ENCODE results near the gene LCN15.

Gene LCN15

DNA sequence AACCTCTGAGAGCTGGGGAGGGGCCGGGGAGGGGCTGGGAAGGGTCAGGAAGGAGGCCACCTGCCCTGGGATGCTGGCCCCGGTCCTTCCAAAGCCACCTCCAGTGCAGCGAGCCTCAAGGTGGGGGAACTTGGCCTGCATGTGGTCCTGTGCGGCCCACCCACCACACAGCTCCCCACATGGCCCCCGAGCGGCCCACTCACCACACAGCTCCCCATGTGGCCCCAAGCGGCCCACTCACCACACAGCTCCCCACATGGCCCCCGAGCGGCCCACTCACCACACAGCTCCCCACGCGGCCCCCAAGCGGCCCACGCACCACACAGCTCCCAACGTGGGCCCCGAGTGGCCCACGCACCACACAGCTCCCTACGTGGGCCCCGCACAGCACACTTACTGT lies 19.5 kb downstream of the LCN15 start:
- Histone ChIP-seq H3K4me3 (ENCODE audit: low read depth, low read length) (no peak overlapping the region), H3K9me3 (ENCODE audit: control insufficient read depth, insufficient read depth, low read length) (no peaks in the 10 kb centered on the region), H3K27ac (ENCODE audit: low read depth, low read length) (no peak overlapping the region), H3K4me1 (ENCODE audit: control insufficient read depth, insufficient read depth, low read length) (no peaks in the 10 kb centered on the region), H3K27me3 (ENCODE audit: control insufficient read depth, insufficient read depth, low read length) (no peaks in the 10 kb centered on the region), H3K9ac (ENCODE audit: low read depth, low read length) (no peak overlapping the region), H3K36me3 (ENCODE audit: control insufficient read depth, insufficient read depth, low read length) (no peaks in the 10 kb centered on the region)

DNA sequence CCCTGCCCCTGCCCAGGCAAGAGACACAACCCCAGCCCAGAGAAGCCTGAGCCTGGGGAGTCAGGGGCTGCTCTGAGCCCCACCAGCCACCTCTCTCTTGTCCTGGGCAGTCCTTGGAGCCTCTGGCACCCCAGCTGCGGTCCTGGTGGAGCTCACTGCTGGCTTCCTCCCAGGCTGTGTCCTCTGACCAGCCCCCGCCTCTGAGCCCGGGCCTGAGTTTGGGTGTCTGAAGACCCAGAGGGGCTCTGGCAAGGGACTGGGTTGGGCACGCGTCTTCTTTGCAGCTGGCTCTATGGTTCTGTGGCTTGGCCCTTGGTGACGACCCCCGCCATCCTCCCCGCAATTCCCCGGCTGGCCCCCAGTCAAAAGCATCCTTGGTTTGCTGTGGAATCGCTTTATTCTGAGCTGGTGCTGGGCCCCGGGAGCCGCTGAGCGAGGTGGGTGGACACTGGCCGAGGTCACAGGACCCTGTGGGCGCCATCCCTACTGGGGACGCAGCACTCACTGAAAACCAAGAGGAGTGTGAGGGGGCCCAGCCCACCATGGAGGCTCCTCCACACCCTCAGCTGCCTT lies 20.6 kb downstream of the LCN15 start:
- no peak overlapping the region for H3K27ac ChIP-seq (ENCODE audit: low read depth, low read length)
- no peaks in the 10 kb centered on the region for H3K27me3 ChIP-seq (ENCODE audit: control insufficient read depth, insufficient read depth, low read length)
- no peaks in the 10 kb centered on the region for H3K4me1 ChIP-seq (ENCODE audit: control insufficient read depth, insufficient read depth, low read length)
- no peaks in the 10 kb centered on the region for H3K9me3 ChIP-seq (ENCODE audit: control insufficient read depth, insufficient read depth, low read length)
- H3K4me3 ChIP-seq (ENCODE audit: low read depth, low read length): no peak overlapping the region
- H3K9ac ChIP-seq (ENCODE audit: low read depth, low read length): no peak overlapping the region
- H3K36me3 ChIP-seq (ENCODE audit: control insufficient read depth, insufficient read depth, low read length): no peaks in the 10 kb centered on the region

DNA sequence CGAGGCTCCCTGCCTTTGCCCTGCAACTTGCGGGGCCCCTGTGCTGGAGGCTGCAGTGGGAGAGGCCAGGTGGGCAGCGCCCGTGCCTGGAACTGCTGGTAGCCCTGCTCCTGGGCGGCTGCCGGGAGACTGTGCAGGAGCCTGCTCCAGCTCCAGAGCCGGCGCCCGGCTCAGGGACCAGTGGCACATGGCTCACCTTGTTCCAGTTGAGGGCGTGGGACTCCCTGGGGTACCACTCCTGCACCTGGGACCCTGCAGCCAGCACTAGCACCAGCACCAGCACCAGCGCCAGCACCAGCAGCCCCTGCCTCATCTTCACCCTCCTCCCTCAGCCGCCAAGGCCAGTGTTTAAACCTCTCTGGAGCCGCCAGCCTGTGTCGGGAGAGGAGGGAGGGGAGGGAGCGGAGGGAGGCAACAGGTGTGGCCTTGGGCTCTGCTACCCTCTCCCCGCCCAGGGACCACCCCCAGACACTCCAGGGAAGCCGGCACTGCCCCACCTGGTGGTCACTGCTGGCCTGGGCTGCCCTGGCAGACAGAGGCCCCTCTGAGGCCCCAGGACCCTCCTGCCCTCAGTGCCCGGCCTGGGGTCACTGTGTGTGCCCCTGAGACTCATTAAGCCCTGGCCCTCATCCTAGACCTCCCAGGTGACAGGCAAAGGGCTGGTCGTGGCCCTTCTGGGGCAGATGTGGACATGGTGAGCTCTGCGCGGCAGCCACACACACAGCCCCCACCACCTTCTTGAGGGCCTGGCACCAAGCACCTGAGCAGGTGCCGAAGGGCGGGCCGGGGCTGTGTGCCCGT lies 21.5 kb downstream of the LCN15 start, which contains the start of gene LCN10:
Gene LCN10, minus strand, starts transcription at position 350 of the 801 bp plus-strand sequence. Its CDS starts 37 bp downstream, at position 313.
- Histone ChIP-seq H3K9ac (ENCODE audit: low read depth, low read length) (no peak within 1 kb of the TSS), H3K4me3 (ENCODE audit: low read depth, low read length) (no peak within 1 kb of the TSS), H3K4me1 (ENCODE audit: control insufficient read depth, insufficient read depth, low read length) (no peaks in the 10 kb centered on the region), H3K27me3 (ENCODE audit: control insufficient read depth, insufficient read depth, low read length) (no peaks in the 10 kb centered on the region), H3K9me3 (ENCODE audit: control insufficient read depth, insufficient read depth, low read length) (no peaks in the 10 kb centered on the region), H3K36me3 (ENCODE audit: control insufficient read depth, insufficient read depth, low read length) (no peaks in the 10 kb centered on the region), H3K27ac (ENCODE audit: low read depth, low read length) (no peak within 1 kb of the TSS)

DNA sequence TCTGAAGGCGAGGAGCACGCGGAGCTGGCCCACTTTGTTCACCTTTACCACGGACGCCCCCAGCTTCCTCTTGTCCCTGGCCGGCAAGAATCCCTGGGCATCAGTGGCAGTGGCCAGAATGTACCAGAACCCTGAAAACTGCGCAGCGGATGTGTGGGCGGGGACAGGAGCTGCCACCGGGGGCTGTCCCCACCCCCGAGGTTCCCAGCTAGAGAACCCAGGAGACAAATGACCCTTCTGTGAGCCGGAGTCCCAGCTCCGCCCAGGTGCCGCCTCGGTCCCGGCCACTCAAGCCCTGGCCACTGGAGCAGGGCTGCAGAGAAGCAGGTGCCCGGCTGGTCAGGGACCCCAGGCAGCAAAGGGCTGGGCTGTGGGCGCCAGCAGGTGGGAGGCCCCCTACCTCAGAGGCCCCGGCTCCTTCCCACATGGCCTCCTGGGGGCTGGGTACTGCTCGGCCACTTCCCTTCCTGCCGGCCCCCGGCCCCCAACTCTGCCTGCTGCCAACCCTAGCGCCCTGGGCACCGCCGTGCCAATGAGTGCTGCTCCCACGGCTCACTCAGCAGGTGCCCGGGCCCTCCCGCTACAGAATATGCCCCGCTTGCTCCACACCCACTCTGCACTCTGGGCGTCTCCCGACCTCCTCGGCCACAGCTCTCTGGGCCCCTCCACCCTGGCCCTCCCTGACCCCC lies 22.3 kb downstream of the LCN15 start:
- Histone ChIP-seq H3K4me3 (ENCODE audit: low read depth, low read length) (no peak overlapping the region), H3K9ac (ENCODE audit: low read depth, low read length) (no peak overlapping the region), H3K27ac (ENCODE audit: low read depth, low read length) (no peak overlapping the region), H3K9me3 (ENCODE audit: control insufficient read depth, insufficient read depth, low read length) (no peaks in the 10 kb centered on the region), H3K36me3 (ENCODE audit: control insufficient read depth, insufficient read depth, low read length) (no peaks in the 10 kb centered on the region), H3K27me3 (ENCODE audit: control insufficient read depth, insufficient read depth, low read length) (no peaks in the 10 kb centered on the region), H3K4me1 (ENCODE audit: control insufficient read depth, insufficient read depth, low read length) (no peaks in the 10 kb centered on the region)

DNA sequence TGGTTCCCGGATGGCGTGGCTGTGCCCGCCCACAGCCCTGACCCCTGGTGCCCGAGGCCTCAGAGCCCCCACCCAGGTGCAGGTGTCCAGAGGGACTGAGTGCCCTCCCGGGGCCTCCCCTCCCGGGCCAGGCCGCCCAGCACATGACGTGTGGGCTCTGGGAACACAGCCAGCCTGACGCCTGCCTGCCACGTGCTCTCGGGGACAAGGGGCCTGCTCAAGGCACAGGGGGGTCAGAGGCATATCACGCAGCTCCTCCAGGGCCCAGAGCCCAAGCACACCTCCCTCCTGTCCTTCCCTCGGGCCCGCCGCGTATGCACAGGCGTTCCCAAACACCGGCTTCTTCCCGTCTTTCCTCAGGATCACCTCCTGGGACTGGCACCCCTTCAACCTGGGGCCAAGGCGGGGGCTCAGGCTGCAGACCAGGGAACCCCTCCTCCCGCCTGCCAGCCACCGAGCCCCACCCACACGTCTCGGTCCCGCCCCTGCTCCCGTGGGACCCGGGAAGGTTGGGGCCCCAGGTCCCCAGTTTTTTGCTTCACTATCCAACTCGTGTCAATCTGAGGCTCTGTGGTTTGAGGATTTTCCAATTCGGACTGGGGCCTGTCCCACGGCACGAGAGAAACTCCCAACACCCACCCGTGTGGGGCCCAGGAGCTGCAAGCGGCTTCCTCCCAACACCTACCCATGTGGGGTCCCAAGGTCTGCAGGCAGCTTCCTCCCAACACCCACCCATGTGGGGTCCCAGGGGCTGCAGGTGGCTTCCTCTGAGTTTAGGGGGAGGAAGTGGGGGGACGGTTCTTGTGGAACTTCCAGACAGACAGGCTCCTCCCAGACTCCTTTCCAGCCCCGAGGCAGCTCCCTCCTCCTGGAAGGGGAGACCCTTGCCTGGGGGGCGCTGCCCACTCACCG lies 23.1 kb downstream of the LCN15 start:
- no peaks in the 10 kb centered on the region for H3K27me3 ChIP-seq (ENCODE audit: control insufficient read depth, insufficient read depth, low read length)
- no peaks in the 10 kb centered on the region for H3K9me3 ChIP-seq (ENCODE audit: control insufficient read depth, insufficient read depth, low read length)
- no peak overlapping the region for H3K27ac ChIP-seq (ENCODE audit: low read depth, low read length)
- no peaks in the 10 kb centered on the region for H3K36me3 ChIP-seq (ENCODE audit: control insufficient read depth, insufficient read depth, low read length)
- H3K9ac ChIP-seq (ENCODE audit: low read depth, low read length): no peak overlapping the region
- H3K4me1 ChIP-seq (ENCODE audit: control insufficient read depth, insufficient read depth, low read length): no peaks in the 10 kb centered on the region
- no peak overlapping the region for H3K4me3 ChIP-seq (ENCODE audit: low read depth, low read length)

DNA sequence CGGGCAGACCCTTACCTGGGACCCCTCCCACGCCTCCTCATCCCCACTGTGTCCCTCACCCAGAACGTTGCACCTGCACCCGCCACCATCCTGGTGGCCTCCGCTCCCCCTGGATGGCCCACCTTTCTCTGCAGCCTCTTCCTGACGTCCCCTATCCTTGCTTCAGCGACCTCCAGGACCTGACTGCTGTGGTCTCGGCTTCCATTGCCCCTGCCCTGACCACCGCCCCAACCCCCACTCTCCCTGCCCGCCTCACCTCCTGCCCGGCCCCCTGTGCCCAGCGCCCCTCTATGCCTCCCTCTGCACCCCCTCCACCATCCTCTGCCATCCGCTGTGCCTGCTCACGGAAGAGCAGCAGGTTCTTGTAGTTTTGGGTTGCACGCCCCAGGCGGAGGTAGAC lies 23.8 kb downstream of the LCN15 start:
- no peaks in the 10 kb centered on the region for H3K27me3 ChIP-seq (ENCODE audit: control insufficient read depth, insufficient read depth, low read length)
- H3K9me3 ChIP-seq (ENCODE audit: control insufficient read depth, insufficient read depth, low read length): no peaks in the 10 kb centered on the region
- no peak overlapping the region for H3K9ac ChIP-seq (ENCODE audit: low read depth, low read length)
- no peak overlapping the region for H3K4me3 ChIP-seq (ENCODE audit: low read depth, low read length)
- no peak overlapping the region for H3K27ac ChIP-seq (ENCODE audit: low read depth, low read length)
- no peaks in the 10 kb centered on the region for H3K36me3 ChIP-seq (ENCODE audit: control insufficient read depth, insufficient read depth, low read length)
- no peaks in the 10 kb centered on the region for H3K4me1 ChIP-seq (ENCODE audit: control insufficient read depth, insufficient read depth, low read length)

DNA sequence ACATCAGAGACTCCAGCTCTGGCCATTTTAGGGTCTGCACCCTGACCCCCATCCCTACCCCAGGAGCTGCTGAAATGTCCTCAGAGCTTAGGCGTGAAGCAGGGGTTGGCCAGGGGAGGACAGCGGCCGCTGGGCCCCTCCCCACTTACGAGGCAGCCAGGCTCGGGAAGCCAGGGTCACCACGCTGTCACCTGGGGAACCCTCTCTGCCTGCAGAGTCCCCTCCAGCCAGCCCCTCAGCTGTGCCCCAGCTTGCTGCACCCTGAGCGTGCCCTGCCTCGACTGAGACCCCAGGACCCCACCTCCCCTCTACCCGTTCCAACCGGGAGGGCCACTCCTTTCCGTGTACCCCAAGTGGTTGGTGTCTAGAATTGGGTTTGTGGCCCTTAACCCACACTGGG lies 24.2 kb downstream of the LCN15 start:
- Histone ChIP-seq H3K9me3 (ENCODE audit: control insufficient read depth, insufficient read depth, low read length) (no peaks in the 10 kb centered on the region), H3K36me3 (ENCODE audit: control insufficient read depth, insufficient read depth, low read length) (no peaks in the 10 kb centered on the region), H3K27me3 (ENCODE audit: control insufficient read depth, insufficient read depth, low read length) (no peaks in the 10 kb centered on the region), H3K9ac (ENCODE audit: low read depth, low read length) (no peak overlapping the region), H3K4me3 (ENCODE audit: low read depth, low read length) (no peak overlapping the region), H3K27ac (ENCODE audit: low read depth, low read length) (no peak overlapping the region), H3K4me1 (ENCODE audit: control insufficient read depth, insufficient read depth, low read length) (no peaks in the 10 kb centered on the region)

DNA sequence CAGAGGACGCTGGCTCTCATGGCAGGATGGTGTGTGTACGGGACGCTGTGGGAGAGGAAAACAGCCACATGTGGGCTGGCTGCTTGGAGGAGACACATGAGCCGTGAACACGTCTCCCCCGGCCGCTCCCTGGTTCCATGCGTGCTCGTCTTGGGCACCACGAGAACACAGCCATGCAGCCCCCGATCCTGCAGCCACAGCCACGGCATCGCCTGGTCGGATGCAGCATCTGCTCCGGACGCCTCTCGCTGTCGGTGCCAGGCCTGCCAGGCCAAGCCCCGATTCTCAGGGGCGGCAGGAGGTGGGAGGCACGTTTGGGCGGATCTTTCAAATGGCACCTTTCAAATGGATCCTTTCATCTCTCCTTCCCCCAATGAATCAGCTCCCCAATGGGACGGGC lies 24.8 kb downstream of the LCN15 start:
- Histone ChIP-seq H3K4me1 (ENCODE audit: control insufficient read depth, insufficient read depth, low read length) (no peaks in the 10 kb centered on the region), H3K36me3 (ENCODE audit: control insufficient read depth, insufficient read depth, low read length) (no peaks in the 10 kb centered on the region), H3K9me3 (ENCODE audit: control insufficient read depth, insufficient read depth, low read length) (no peaks in the 10 kb centered on the region), H3K27ac (ENCODE audit: low read depth, low read length) (no peak overlapping the region), H3K4me3 (ENCODE audit: low read depth, low read length) (no peak overlapping the region), H3K9ac (ENCODE audit: low read depth, low read length) (no peak overlapping the region), H3K27me3 (ENCODE audit: control insufficient read depth, insufficient read depth, low read length) (no peaks in the 10 kb centered on the region)

DNA sequence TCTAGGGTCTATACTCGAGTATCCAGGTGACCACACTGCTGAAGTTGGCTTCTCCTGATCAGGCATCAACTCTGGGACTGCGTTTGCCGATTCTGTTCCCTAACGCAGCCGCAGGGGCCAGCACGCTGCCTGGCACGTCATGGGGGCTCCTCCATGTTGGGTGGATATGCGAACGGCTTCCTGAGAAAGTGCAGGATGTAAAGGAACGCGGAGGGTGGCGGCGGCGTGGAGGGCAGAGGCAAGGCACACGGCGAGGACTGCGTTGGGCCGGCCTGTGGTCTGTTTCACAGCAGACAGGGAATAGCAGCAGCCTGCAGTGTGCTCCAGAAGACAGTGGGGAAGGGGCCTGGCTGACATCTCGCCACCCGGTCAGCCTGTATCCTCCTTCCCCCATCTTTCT lies 25.4 kb downstream of the LCN15 start:
- Histone ChIP-seq H3K9ac (ENCODE audit: low read depth, low read length) (no peak overlapping the region), H3K36me3 (ENCODE audit: control insufficient read depth, insufficient read depth, low read length) (no peaks in the 10 kb centered on the region), H3K4me1 (ENCODE audit: control insufficient read depth, insufficient read depth, low read length) (no peaks in the 10 kb centered on the region), H3K27ac (ENCODE audit: low read depth, low read length) (no peak overlapping the region), H3K27me3 (ENCODE audit: control insufficient read depth, insufficient read depth, low read length) (no peaks in the 10 kb centered on the region), H3K4me3 (ENCODE audit: low read depth, low read length) (no peak overlapping the region), H3K9me3 (ENCODE audit: control insufficient read depth, insufficient read depth, low read length) (no peaks in the 10 kb centered on the region)

DNA sequence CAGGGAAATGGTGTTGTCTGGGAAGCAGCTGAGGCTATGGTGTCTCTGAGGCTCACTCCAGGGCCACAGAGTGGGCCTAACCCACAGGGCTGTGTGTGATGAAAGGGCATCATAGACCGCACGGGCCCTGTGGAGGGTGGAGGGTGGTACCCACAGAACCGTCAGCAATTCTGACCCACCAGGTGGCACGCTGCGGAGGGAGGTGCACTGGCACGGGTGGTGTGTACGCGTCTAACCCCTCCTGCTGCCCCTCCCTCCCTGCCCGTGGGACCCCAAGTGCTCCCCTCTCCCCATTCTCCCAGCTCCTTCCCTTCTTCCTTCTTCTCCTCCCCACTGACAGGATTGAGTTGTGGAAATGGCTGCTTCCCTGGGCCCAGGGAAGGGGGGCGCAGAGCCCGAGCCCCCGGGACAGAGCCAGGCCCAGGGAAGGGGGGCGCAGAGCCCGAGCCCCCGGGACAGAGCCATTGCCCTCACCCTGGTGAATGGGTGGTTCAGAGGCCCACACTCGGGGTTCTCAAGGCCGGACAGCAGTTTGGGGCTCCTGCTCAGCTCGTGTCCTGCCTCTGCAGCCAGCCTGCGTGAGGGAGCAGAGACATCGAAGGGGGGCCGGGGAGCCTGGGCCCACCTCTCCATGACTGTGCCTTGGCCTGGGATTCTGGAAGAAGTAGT lies 28.4 kb downstream of the LCN15 start:
- H3K4me3 ChIP-seq (ENCODE audit: low read depth, low read length): no peak overlapping the region
- no peaks in the 10 kb centered on the region for H3K9me3 ChIP-seq (ENCODE audit: control insufficient read depth, insufficient read depth, low read length)
- no peak overlapping the region for H3K27ac ChIP-seq (ENCODE audit: low read depth, low read length)
- H3K27me3 ChIP-seq (ENCODE audit: control insufficient read depth, insufficient read depth, low read length): no peaks in the 10 kb centered on the region
- H3K4me1 ChIP-seq (ENCODE audit: control insufficient read depth, insufficient read depth, low read length): no peaks in the 10 kb centered on the region
- no peaks in the 10 kb centered on the region for H3K36me3 ChIP-seq (ENCODE audit: control insufficient read depth, insufficient read depth, low read length)
- no peak overlapping the region for H3K9ac ChIP-seq (ENCODE audit: low read depth, low read length)
